Neural progenitor cell (in vitro differentiated cells): ENCODE measurements around the gene CLDN9.

ENCODE experiments used
- CTCF ChIP-seq: fragments of 200-600 bp; sonication (generic); IDR thresholded peaks from 2 replicates; pipeline ENCODE4 v1.5.1; 2017; ENCODE audit warnings: antibody characterized with exemption, mild to moderate bottlenecking
- EZH2 ChIP-seq: fragments of 200-600 bp; sonication (generic); IDR thresholded peaks from 2 replicates; pipeline ENCODE4 v1.6.1; 2017; ENCODE audit warnings: antibody characterized with exemption, mild to moderate bottlenecking, moderate library complexity
- EZH2phosphoT487 ChIP-seq: fragments of 200-600 bp; sonication (generic); IDR thresholded peaks from 2 replicates; pipeline ENCODE4 v1.6.1; 2017; ENCODE audit warnings: antibody characterized with exemption

- TF ChIP-seq CTCF: no peak
- TF ChIP-seq EZH2: peak; percentile 9
- TF ChIP-seq EZH2phosphoT487: no peak
Observed at GRCh38 chr16:3007957-3008689, 4.6 kb upstream of the CLDN9 start.
